ENCODE results near the gene ANKRD11.
A peak's percentile ranks its signal among the peaks of the same experiment; 100 is the strongest.

Gene ANKRD11

GRCh38 chr16:89506791-89507191 is 16.4 kb upstream of the ANKRD11 start:
- DNase-seq (ENCODE audit: low spot score) = no peak

- DNase-seq (ENCODE audit: low spot score) = no peak
Observed at GRCh38 chr16:89506113-89506504, 15.7 kb upstream of the ANKRD11 start.

DNA sequence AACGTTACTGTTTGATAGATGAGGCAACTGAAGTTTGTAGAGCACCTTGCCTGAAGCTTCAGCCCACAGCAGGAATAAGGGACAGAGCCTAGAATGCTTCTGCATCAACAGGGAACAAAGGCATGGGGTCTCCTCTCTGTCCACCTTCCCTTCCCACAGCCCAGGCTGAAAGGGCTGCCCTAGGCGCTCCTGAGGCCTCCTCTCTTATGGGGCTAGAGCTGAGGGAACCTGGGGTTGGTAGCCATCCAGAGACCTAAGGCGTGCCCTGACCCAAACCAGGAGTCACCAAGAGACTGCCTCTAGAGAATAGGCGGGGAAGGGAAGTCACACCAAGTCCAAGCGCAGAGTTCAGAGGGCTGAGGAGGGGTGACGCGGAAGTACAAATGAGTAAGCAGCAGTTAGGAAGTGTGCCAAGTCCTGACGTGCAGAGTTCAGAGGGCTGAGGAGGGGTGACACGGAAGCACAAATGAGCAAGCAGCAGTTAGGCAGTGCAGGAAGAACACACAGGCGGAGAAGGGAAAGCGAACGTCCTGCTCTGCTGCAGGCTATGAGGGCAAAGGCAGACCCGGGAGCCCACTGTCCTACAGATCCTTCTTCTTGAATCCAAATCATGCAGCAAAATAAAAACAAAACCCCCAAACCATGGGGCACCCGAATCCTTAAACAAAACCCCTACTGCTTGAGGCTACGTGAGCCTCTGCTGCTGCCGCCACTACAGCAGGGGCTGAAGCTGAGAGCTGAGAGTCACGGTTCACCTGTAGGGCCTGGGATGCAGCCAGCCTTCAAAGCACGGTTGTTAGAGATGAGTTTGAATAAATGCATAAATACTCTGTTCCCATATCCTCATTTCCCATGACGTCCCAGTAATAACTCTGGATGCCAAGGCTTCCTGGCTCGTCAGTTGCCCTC is 15.1 kb upstream of the ANKRD11 start:
- DNase-seq (ENCODE audit: low spot score) = peak; percentile 73

GRCh38 chr16:89504091-89504490 is 13.7 kb upstream of the ANKRD11 start:
- DNase-seq (ENCODE audit: low spot score) = no peak

GRCh38 chr16:89502081-89502843 is 11.9 kb upstream of the ANKRD11 start:
- DNase-seq (ENCODE audit: low spot score) = no peak

- DNase-seq (ENCODE audit: low spot score) = no peak
Observed at GRCh38 chr16:89499767-89500166, 9.4 kb upstream of the ANKRD11 start.

- DNase-seq (ENCODE audit: low spot score) = no peak
Observed at GRCh38 chr16:89498839-89499238, 8.5 kb upstream of the ANKRD11 start.

GRCh38 chr16:89495121-89495520 is 4.8 kb upstream of the ANKRD11 start:
- DNase-seq (ENCODE audit: low spot score) = no peak

DNA sequence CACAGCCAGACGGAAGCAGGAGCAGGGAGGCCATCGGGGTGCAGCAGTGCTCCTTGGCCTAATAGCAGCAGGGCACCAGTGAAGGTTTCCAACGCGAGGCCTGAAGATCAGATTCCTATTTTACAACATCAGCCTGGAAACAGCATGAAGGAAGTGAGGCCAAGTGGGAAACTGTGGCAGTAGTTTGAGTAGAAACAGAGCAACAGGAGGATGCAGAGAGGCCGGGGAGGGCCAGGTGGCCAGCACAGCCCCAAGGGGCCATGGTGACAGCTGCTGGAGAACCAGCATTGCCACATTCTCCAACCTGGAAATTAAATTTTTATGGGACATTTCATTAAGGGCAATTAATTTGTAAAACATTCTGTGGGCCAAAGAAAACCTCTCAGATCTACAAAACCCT is 3.4 kb upstream of the ANKRD11 start:
- DNase-seq (ENCODE audit: low spot score) = no peak

DNA sequence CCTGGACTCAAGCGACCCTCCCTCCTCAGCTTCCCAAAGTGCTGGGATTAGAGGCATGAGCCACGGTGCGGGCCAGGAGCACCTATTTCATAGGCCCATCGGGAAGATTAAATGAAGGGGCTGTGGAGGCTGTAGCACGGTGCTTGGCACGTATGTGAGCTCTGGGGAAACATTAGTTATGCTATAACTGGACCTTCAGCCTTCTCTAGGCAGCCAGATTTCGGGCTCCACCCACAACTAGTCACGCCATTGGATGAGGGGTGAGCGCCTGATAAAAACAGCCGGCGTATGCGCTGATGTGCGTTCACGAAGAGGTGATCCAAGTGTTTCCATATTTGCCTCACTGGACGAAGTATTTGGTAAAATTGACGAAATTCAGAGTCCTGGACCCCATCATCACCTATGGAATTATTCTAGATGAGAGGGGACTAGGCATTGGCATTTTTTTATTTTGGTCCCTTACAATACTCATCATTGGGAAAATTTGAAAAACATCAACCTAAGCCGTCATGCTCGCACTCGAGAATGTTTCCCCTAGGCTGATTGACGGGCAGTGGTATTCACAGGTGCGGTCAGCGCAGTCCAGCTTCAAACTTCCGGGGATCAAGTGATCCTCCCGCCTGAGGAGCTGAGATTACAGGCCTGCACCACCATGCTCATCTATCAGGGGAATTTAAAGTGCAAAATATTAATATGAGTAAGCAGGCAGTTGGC is 1.8 kb upstream of the ANKRD11 start:
- DNase-seq (ENCODE audit: low spot score) = no peak

GRCh38 chr16:89491238-89491869 is 993 bp upstream of the ANKRD11 start:
- no peak for DNase-seq (ENCODE audit: low spot score)

GRCh38 chr16:89489898-89490438 is 393 bp downstream of the ANKRD11 start:
- no peak for DNase-seq (ENCODE audit: low spot score)

DNA sequence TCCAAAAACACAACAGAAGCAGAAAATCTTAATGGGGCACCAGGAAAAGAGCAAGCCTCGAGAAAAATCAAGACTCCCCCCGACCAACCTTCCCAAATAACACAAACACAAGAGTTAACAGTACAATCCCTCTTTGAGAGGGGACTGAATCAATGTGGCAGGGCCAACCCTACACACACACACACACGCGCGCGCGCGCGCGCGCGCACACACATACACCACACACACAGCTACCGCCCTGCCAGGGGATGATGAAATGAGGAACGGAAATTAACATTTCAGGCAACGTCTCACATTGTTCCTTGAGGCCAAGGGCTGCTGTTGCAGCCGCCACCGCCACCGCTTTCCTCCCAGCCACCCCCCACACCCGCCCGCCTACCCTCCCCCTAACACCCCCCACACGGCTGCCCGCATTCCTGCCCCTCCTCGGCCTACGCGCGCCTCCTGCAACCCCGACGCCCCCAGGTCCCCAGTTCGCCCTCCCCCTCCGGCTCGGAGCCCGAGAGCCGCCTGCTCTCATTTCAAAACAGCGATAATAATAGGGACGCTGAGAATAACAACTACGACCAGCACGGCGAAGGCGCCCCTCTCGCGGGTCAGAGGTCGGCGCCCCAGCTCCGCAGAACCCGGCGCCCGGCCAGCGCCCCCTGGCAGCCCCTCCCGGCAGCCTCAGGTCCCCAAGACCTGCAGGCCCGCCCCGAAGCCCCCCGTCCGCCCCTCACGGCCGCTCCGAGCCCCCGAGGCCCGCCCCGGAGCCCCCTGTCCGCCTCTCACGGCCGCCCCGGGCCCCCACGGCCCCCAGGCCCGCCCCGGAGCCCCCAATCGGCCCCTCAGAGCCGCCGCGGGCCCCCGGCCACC is 1.1 kb downstream of the ANKRD11 start:
- DNase-seq (ENCODE audit: low spot score) = peak; percentile 73

GRCh38 chr16:89485701-89486246 is 4.6 kb downstream of the ANKRD11 start:
- DNase-seq (ENCODE audit: low spot score) = no peak

DNA sequence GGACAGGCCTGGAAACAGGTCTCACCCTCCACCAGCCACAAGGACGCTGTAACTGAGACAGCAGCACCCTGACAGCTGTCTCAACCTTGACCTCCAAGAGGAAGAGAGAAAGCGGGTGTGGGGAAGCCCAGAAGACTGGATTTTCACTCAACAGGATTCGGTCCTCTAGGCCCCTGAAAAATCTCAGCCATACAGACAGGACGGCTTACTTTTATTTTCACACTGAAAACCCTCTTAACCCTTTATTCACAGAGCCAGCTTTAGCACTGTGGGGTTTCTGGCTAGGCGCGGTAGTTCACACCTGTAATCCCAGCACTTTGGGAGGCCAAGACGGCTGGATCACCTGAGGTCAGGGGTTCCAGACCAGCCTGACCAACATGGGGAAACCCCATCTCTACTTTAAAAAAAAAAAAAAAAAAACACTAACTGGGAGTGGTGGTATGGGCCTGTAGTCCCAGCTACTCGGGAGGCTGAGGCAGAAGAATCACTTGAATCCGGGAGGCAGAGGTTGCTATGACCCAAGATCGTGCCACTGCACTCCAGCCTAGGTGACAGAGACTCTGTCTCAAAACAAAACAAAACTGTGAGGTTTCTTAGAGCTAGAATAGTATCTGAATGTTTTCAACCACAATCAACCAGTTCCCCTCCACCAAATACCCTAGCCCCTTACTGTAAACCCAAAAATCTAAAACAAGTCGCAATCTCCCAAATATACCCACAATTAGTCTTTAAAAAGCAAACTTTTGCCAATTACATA is 5.3 kb downstream of the ANKRD11 start:
- no peak for DNase-seq (ENCODE audit: low spot score)

- no peak for DNase-seq (ENCODE audit: low spot score)
Observed at GRCh38 chr16:89484041-89484501, 6.3 kb downstream of the ANKRD11 start.

DNA sequence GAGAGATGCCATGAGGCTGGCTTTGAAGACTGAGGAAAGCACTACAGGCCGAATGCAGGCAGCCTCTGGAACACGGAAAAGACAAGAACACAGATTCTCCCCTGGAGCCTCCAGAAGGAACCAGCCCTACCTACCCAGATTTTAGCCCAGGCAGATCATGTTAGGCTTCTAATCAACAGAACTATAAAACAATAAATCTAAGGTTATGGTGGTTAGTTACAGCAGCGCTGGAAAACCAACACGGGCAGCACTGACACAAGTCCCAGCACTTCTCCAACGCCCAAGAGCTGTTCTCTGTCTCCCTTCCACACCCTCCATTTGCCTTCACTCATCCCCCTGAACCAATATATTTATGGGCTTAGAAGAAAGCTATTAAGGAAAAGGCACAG is 7.5 kb downstream of the ANKRD11 start:
- no peak for DNase-seq (ENCODE audit: low spot score)

- DNase-seq (ENCODE audit: low spot score) = no peak
Observed at GRCh38 chr16:89482150-89482816, 8.1 kb downstream of the ANKRD11 start.

- DNase-seq (ENCODE audit: low spot score) = no peak
Observed at GRCh38 chr16:89481356-89481955, 8.9 kb downstream of the ANKRD11 start.
